ENCODE data around the gene LASP1. TPM values are rescaled to one million over a fixed set of nuclear protein-coding genes. Genes with fewer than 3 reads are reported as not detected.
A peak's percentile ranks its signal among the peaks of the same experiment; 100 is the strongest.

The LASP1 gene
- total RNA-seq, 1 experiment from 2014 or later, result 78.3 TPM

GRCh38 chr17:38881600-38882191 lies 11.8 kb downstream of the LASP1 start:
- ChIA-PET CTCF (no interaction called here), POLR2A (ENCODE audit: low non-redundant PET) (no interaction called here)
- no peak overlapping the region for H3K4me3 ChIP-seq (ENCODE audit: low read depth, low read length, poor library complexity, severe bottlenecking)
- intact Hi-C loops (cut with micrococcal nuclease; ENCODE audit: unreplicated experiment), result no loop called here
- peak overlapping the region; percentile 59 for H3K27ac ChIP-seq (ENCODE audit: low read depth, low read length, poor library complexity, severe bottlenecking)
- H3K27me3 ChIP-seq (replicated peaks; ENCODE audit: insufficient read depth, low read depth, low read length, poor library complexity), result no peaks in the 10 kb centered on the region
- no peaks in the 10 kb centered on the region for H3K36me3 ChIP-seq (ENCODE audit: insufficient read depth, low read length, poor library complexity, severe bottlenecking)
- BruUV-seq (replicated peaks), result no TSS peak
- no peak for TF ChIP-seq EZH2 (IDR thresholded peaks at IDR 0.05; ENCODE audit: borderline replicate concordance, low read depth, low read length, poor library complexity, severe bottlenecking)
- no peaks in the 10 kb centered on the region for H3K9me3 ChIP-seq (ENCODE audit: low read depth, low read length, poor library complexity, severe bottlenecking)
- peaks cover 36% of the 10 kb centered on the region for H3K4me1 ChIP-seq (ENCODE audit: insufficient read depth, low read length, poor library complexity, severe bottlenecking)
- DNase-seq (ENCODE audit: low spot score), result peak; percentile 76

GRCh38 chr17:38882870-38883269 lies 13.0 kb downstream of the LASP1 start:
- ChIA-PET CTCF (no interaction called here), POLR2A (ENCODE audit: low non-redundant PET) (no interaction called here)
- intact Hi-C loops (cut with micrococcal nuclease; ENCODE audit: unreplicated experiment), result no loop called here
- H3K4me3 ChIP-seq (ENCODE audit: low read depth, low read length, poor library complexity, severe bottlenecking), result no peak overlapping the region
- H3K27me3 ChIP-seq (replicated peaks; ENCODE audit: insufficient read depth, low read depth, low read length, poor library complexity), result no peaks in the 10 kb centered on the region
- H3K9me3 ChIP-seq (ENCODE audit: low read depth, low read length, poor library complexity, severe bottlenecking), result no peaks in the 10 kb centered on the region
- BruUV-seq (replicated peaks), result no TSS peak
- no peaks in the 10 kb centered on the region for H3K36me3 ChIP-seq (ENCODE audit: insufficient read depth, low read length, poor library complexity, severe bottlenecking)
- H3K4me1 ChIP-seq (ENCODE audit: insufficient read depth, low read length, poor library complexity, severe bottlenecking), result peaks cover 27% of the 10 kb centered on the region
- DNase-seq (ENCODE audit: low spot score), result no peak
- TF ChIP-seq CTCF (conservative IDR thresholded peaks at IDR 0.05; ENCODE audit: low read depth, low read length), result no peak
- TF ChIP-seq EZH2 (IDR thresholded peaks at IDR 0.05; ENCODE audit: borderline replicate concordance, low read depth, low read length, poor library complexity, severe bottlenecking), result no peak
- H3K27ac ChIP-seq (ENCODE audit: low read depth, low read length, poor library complexity, severe bottlenecking), result no peak overlapping the region

GRCh38 chr17:38883592-38884526 lies 14.0 kb downstream of the LASP1 start:
- Histone ChIP-seq H3K27me3 (replicated peaks; ENCODE audit: insufficient read depth, low read depth, low read length, poor library complexity) (no peaks in the 10 kb centered on the region), H3K4me3 (ENCODE audit: low read depth, low read length, poor library complexity, severe bottlenecking) (no peak overlapping the region), H3K9me3 (ENCODE audit: low read depth, low read length, poor library complexity, severe bottlenecking) (no peaks in the 10 kb centered on the region), H3K36me3 (ENCODE audit: insufficient read depth, low read length, poor library complexity, severe bottlenecking) (no peaks in the 10 kb centered on the region), H3K4me1 (ENCODE audit: insufficient read depth, low read length, poor library complexity, severe bottlenecking) (peaks cover 24% of the 10 kb centered on the region), H3K27ac (ENCODE audit: low read depth, low read length, poor library complexity, severe bottlenecking) (no peak overlapping the region)
- DNase-seq (ENCODE audit: low spot score), result no peak
- no TSS peak for BruUV-seq (replicated peaks)
- TF ChIP-seq EZH2 (IDR thresholded peaks at IDR 0.05; ENCODE audit: borderline replicate concordance, low read depth, low read length, poor library complexity, severe bottlenecking) (no peak), CTCF (conservative IDR thresholded peaks at IDR 0.05; ENCODE audit: low read depth, low read length) (no peak)
- intact Hi-C loops (cut with micrococcal nuclease; ENCODE audit: unreplicated experiment), result no loop called here
- ChIA-PET POLR2A (ENCODE audit: low non-redundant PET) (interaction anchor here (0.6 kb wide), 1 partner anchor 25 kb away, joined by 3 read pairs; no protein-coding TSS in a partner anchor), CTCF (no interaction called here)
